PC-9 (cell line): Measurements from ENCODE around the gene TOX3. TPM values are rescaled to one million over a fixed set of nuclear protein-coding genes. Genes with fewer than 3 reads are reported as not detected.

Experiments
- BruUV-seq: library from RNA; stranded (reverse); fragments of 400-500 nt; replicated peaks from 2 replicates; lab custom pipeline; 2021; lab: Mats Ljungman, UMichigan
- CTCF ChIA-PET: fragments of 300-600 bp; sonication (Branson Sonifier 250); formaldehyde crosslinking; loops from one replicate; lab custom pipeline; 2022; ENCODE audit warnings: antibody characterized with exemption; lab: Charles Lee
- POLR2A ChIA-PET: fragments of 300-600 bp; sonication (Branson Sonifier 250); formaldehyde crosslinking; loops from one replicate; lab custom pipeline; 2022; ENCODE audit warnings: antibody characterized with exemption; ENCODE audit not compliant: unreplicated experiment; lab: Charles Lee
- DNase-seq, 2 experiments: peaks; one replicate each; pipeline versions ENCODE4 v3.0.0 to v3.0.0-alpha.2; 2015 to 2022; ENCODE audit warnings: mixed read lengths in 1 of 2
- H2AFZ ChIP-seq: fragments of 200-600 bp; sonication (generic); 2 replicates; pipeline ENCODE4 v1.8.1; 2017; ENCODE audit warnings: antibody characterized with exemption
- H3F3A ChIP-seq: fragments of 200-600 bp; sonication (generic); 2 replicates; pipeline ENCODE4 v1.8.1; 2017; ENCODE audit warnings: antibody characterized with exemption, mild to moderate bottlenecking, low read depth; ENCODE audit not compliant: insufficient read depth
- H3K27ac ChIP-seq: fragments of 200-600 bp; sonication (generic); 2 replicates; pipeline ENCODE4 v1.6.1; 2016; ENCODE audit warnings: mixed run types
- H3K27me3 ChIP-seq: fragments of 200-600 bp; sonication (generic); 2 replicates; pipeline ENCODE4 v1.6.1; 2016; ENCODE audit warnings: low read depth, mixed run types; ENCODE audit not compliant: insufficient read depth
- H3K36me3 ChIP-seq: fragments of 200-600 bp; sonication (generic); 2 replicates; pipeline ENCODE4 v1.6.1; 2016; ENCODE audit warnings: low read depth, mixed run types
- H3K4me1 ChIP-seq: fragments of 200-600 bp; sonication (generic); replicated peaks from 2 replicates; pipeline ENCODE4 v1.6.1; 2016; ENCODE audit warnings: mixed run types; ENCODE audit not compliant: insufficient read depth
- H3K4me2 ChIP-seq: fragments of 200-600 bp; sonication (generic); 2 replicates; pipeline ENCODE4 v1.6.1; 2017; ENCODE audit warnings: mixed run types
- H3K4me3 ChIP-seq: fragments of 200-600 bp; sonication (generic); 2 replicates; pipeline ENCODE4 v1.6.1; 2016; ENCODE audit warnings: mixed run types
- H3K79me2 ChIP-seq: fragments of 200-600 bp; sonication (generic); 2 replicates; pipeline ENCODE4 v1.6.1; 2017; ENCODE audit warnings: low read depth, mixed run types
- H3K9me2 ChIP-seq: fragments of 200-600 bp; sonication (generic); 2 replicates; pipeline ENCODE4 v1.8.1; 2017; ENCODE audit warnings: mild to moderate bottlenecking; ENCODE audit not compliant: insufficient read depth
- H3K9me3 ChIP-seq: fragments of 200-600 bp; sonication (generic); 2 replicates; pipeline ENCODE4 v1.8.1; 2016; ENCODE audit warnings: low read depth; ENCODE audit not compliant: insufficient read depth
- H4K20me1 ChIP-seq: fragments of 200-600 bp; sonication (generic); 2 replicates; pipeline ENCODE4 v1.8.1; 2017; ENCODE audit not compliant: insufficient read depth
- EZH2 ChIP-seq: fragments of 200-600 bp; sonication (generic); IDR thresholded peaks from 2 replicates; pipeline ENCODE4 v1.8.0; 2017; ENCODE audit warnings: antibody characterized with exemption, low read depth
- intact Hi-C: fragments of 100-400 bp; cut with micrococcal nuclease; formaldehyde crosslinking; loops from one replicate; pipeline ENCODE4 v1.10.0; 2022; ENCODE audit not compliant: unreplicated experiment
- total RNA-seq: library from RNA; stranded (reverse); gene quantifications from 2 replicates; pipeline ENCODE4 v1.2.3, GENCODE V29; 2021
- TF ChIP-seq, protein P1 (sequence below): fragments of 200-600 bp; sonication (generic); conservative IDR thresholded peaks from 2 replicates; pipeline ENCODE4 v1.6.1; 2017; ENCODE audit warnings: mixed run types, antibody characterized with exemption, mild to moderate bottlenecking, moderate library complexity

Gene TOX3
- total RNA-seq, 1 experiment from 2014 or later: not detected

DNA sequence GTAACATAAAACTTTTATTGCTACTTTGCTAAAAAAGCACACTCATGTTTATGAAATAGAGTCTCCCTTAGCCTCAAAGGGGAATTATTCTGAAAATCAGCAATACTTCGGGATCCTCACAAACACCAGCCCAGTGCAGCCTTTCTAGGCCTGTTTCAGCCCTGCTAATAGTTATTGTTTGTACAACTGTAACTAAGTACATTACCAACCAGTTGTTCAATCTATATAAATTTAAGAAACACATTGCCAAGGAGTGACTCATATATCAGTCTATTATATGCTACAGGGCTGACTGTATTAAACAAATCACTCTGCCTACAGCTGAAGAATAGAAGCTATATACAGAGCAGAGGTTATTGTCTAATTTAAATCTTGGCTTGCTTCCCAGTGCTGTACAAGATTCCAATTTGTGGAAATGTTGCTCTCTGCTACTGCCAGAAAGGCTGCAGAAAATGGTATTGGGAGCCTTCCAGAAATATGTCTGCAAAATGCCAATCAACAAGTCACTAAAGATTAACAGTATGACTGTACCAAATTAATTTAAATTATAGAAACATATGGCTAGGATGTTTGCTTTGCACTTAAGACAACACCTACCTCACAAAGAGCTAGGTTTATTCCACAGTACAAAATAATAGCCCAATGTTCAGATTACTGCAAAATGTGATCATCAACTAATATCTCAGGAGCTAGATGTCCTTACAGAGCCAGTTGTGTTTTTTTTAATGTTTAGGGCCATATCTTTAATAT is 49.7 kb downstream of the TOX3 start:
- no peaks in the 10 kb centered on the region for H3K36me3 ChIP-seq
- no peaks in the 10 kb centered on the region for H3F3A ChIP-seq
- H3K27me3 ChIP-seq: peaks cover 7% of the 10 kb centered on the region; the same call in 1 of the 2 replicates
- CTCF ChIA-PET: no interaction called here
- no peaks in the 10 kb centered on the region for H3K79me2 ChIP-seq
- no peaks in the 10 kb centered on the region for H4K20me1 ChIP-seq
- no peak for DNase-seq
- no peaks in the 10 kb centered on the region for H3K9me3 ChIP-seq
- no peaks in the 10 kb centered on the region for H3K4me1 ChIP-seq
- no TSS peak for BruUV-seq
- no peak overlapping the region for H3K4me2 ChIP-seq
- no peak overlapping the region for H3K4me3 ChIP-seq
- intact Hi-C loops: no loop called here
- H2AFZ ChIP-seq: no peak overlapping the region
- TF ChIP-seq, protein P1, sequence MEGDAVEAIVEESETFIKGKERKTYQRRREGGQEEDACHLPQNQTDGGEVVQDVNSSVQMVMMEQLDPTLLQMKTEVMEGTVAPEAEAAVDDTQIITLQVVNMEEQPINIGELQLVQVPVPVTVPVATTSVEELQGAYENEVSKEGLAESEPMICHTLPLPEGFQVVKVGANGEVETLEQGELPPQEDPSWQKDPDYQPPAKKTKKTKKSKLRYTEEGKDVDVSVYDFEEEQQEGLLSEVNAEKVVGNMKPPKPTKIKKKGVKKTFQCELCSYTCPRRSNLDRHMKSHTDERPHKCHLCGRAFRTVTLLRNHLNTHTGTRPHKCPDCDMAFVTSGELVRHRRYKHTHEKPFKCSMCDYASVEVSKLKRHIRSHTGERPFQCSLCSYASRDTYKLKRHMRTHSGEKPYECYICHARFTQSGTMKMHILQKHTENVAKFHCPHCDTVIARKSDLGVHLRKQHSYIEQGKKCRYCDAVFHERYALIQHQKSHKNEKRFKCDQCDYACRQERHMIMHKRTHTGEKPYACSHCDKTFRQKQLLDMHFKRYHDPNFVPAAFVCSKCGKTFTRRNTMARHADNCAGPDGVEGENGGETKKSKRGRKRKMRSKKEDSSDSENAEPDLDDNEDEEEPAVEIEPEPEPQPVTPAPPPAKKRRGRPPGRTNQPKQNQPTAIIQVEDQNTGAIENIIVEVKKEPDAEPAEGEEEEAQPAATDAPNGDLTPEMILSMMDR: no peak
- no peak for TF ChIP-seq EZH2
- POLR2A ChIA-PET: no interaction called here
- no peak overlapping the region for H3K27ac ChIP-seq
- H3K9me2 ChIP-seq: no peaks in the 10 kb centered on the region

DNA sequence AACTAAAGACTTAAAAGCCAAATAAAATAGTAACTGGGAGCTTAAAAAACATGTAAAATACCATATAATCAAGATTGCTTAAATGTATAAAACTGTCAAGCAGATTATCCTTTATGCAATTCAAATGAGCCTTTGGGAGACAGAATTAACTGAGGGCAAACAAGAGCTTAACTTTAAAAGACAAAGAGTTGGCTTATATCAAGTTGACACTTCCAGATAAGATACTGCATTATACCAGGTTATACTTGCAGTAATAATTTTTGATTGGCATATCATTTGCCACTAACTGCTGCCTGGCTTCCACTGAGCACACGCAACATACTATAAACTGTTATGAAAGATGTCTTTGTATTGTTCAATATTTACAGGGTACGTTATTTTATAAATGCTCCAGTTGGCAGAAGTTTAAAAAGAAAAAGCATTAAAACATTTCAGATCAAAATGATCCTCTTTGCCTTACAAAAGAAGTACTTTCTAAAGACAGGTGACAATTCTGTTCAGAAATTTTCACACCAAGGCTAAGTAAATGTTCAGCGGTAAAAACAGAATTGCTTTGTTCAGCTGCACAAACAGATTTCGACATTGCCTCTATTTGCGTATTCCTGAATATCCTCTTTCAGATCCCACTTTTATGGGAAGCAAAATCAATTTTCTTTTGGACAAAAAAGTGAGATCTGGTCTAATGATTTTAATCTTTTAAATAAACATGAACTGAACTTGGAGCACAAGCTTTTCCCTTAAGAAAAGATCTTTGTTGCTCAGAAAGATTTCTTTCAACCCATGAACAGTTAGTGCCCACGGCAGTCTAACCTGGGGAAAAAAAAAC is 50.7 kb downstream of the TOX3 start:
- Histone ChIP-seq H3K9me2 (no peaks in the 10 kb centered on the region), H2AFZ (no peak overlapping the region), H3K36me3 (no peaks in the 10 kb centered on the region), H3K4me2 (no peak overlapping the region), H3K4me1 (no peaks in the 10 kb centered on the region), H3K27me3 (peaks cover 7% of the 10 kb centered on the region; the same call in 1 of the 2 replicates), H3K79me2 (no peaks in the 10 kb centered on the region), H3K4me3 (no peak overlapping the region), H4K20me1 (no peaks in the 10 kb centered on the region), H3K9me3 (no peaks in the 10 kb centered on the region), H3F3A (no peaks in the 10 kb centered on the region), H3K27ac (no peak overlapping the region)
- DNase-seq: no peak
- no peak for TF ChIP-seq EZH2
- TF ChIP-seq, protein P1: no peak
- POLR2A ChIA-PET: no interaction called here
- intact Hi-C loops: no loop called here
- BruUV-seq: no TSS peak
- CTCF ChIA-PET: no interaction called here

DNA sequence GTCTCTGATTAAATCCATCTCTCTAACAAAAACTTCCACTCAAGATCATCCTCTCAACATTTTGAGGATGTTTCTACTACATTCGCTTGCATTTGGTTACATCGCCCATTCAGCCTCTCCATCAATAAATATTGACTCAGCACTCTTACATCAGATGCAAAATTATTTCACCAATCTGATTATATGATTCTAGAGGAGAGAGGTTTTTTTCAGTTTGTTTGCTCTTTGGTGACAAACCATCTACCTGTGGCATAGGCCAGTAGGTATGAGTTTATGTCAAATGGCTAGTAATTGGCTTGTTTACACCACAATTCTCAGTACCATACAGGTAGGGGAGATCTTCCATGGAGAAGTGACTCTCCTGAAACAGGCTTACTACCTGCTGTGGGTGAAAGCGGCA is 52.3 kb downstream of the TOX3 start:
- Histone ChIP-seq H3F3A (no peaks in the 10 kb centered on the region), H4K20me1 (no peaks in the 10 kb centered on the region), H2AFZ (no peak overlapping the region), H3K9me3 (no peaks in the 10 kb centered on the region), H3K36me3 (no peaks in the 10 kb centered on the region), H3K27ac (no peak overlapping the region), H3K4me3 (no peak overlapping the region), H3K27me3 (peaks cover 7% of the 10 kb centered on the region; the same call in 1 of the 2 replicates), H3K4me1 (no peaks in the 10 kb centered on the region), H3K79me2 (no peaks in the 10 kb centered on the region), H3K4me2 (no peak overlapping the region), H3K9me2 (no peaks in the 10 kb centered on the region)
- ChIA-PET POLR2A (no interaction called here), CTCF (no interaction called here)
- TF ChIP-seq, protein P1: no peak
- no peak for TF ChIP-seq EZH2
- no peak for DNase-seq
- intact Hi-C loops: no loop called here
- BruUV-seq: no TSS peak
